ENCODE results near the gene SLC13A3. TPM values are rescaled to one million over a fixed set of nuclear protein-coding genes. Genes with fewer than 3 reads are reported as not detected.

SLC13A3 gene
- total and polyA plus RNA-seq, 4 donors, result 1.5 to 10.7 (median 8.3) TPM

GRCh38 chr20:46660487-46660886, 9.2 kb upstream of the SLC13A3 start:
- Histone ChIP-seq H3K27me3 (ENCODE audit: control insufficient read depth in 4 of 4, insufficient read depth in 4 of 4, low read length in 3 of 4) (no peaks in the 10 kb centered on the region), H3K4me1 (ENCODE audit: control insufficient read depth in 4 of 4, insufficient read depth in 4 of 4, low read length in 3 of 4) (no peaks in the 10 kb centered on the region), H3K4me3 (ENCODE audit: low read depth in 1 of 3, low read length in 3 of 3) (no peak overlapping the region), H3K27ac (ENCODE audit: low read depth in 1 of 2, low read length in 2 of 2) (no peak overlapping the region), H3K9me3 (ENCODE audit: control insufficient read depth in 4 of 4, low read length in 3 of 4) (no peaks in the 10 kb centered on the region), H3K9ac (ENCODE audit: low read depth in 1 of 2, low read length in 2 of 2) (no peak overlapping the region), H3K36me3 (ENCODE audit: control insufficient read depth in 4 of 4, insufficient read depth in 3 of 4, low read depth in 1 of 4, low read length in 3 of 4) (no peaks in the 10 kb centered on the region)
- DNase-seq (ENCODE audit: low spot score), result no peak
- WGBS, result 87% methylated on average over 4 of the region's 4 CpGs
- TF ChIP-seq TAF1 (conservative IDR thresholded peaks at IDR 0.05) (no peak), CTCF (IDR thresholded peaks at IDR 0.05; ENCODE audit: low read depth, low read length, missing input control) (no peak), MAX (IDR thresholded peaks at IDR 0.05) (no peak), HNF4A (conservative IDR thresholded peaks at IDR 0.05) (no peak), JUND (IDR thresholded peaks at IDR 0.05) (no peak), RAD21 (IDR thresholded peaks at IDR 0.05) (no peak), ZBTB33 (IDR thresholded peaks at IDR 0.05) (no peak), EGR1 (IDR thresholded peaks at IDR 0.05; ENCODE audit: low read depth in 2 of 2) (no peak), FOXA1 (IDR thresholded peaks at IDR 0.05) (no peak), HNF4G (IDR thresholded peaks at IDR 0.05) (no peak), ATF3 (IDR thresholded peaks at IDR 0.05) (no peak), GABPA (IDR thresholded peaks at IDR 0.05 in 1 of 2, conservative IDR thresholded peaks at IDR 0.05 in 1 of 2) (no peak), SP1 (IDR thresholded peaks at IDR 0.05) (no peak), RXRA (IDR thresholded peaks at IDR 0.05) (no peak)

- H3K36me3 ChIP-seq (ENCODE audit: control insufficient read depth in 4 of 4, insufficient read depth in 3 of 4, low read depth in 1 of 4, low read length in 3 of 4), result no peaks in the 10 kb centered on the region
- TF ChIP-seq MAX (IDR thresholded peaks at IDR 0.05), result no peak
- no peak for TF ChIP-seq ATF3 (IDR thresholded peaks at IDR 0.05)
- no peak for TF ChIP-seq EGR1 (IDR thresholded peaks at IDR 0.05; ENCODE audit: low read depth in 2 of 2)
- no peak for TF ChIP-seq ZBTB33 (IDR thresholded peaks at IDR 0.05)
- no peak for TF ChIP-seq FOXA2 (IDR thresholded peaks at IDR 0.05)
- TF ChIP-seq YY1 (IDR thresholded peaks at IDR 0.05), result no peak
- TF ChIP-seq RXRA (IDR thresholded peaks at IDR 0.05), result no peak
- TF ChIP-seq JUND (IDR thresholded peaks at IDR 0.05), result no peak
- TF ChIP-seq NR2F2 (IDR thresholded peaks at IDR 0.05), result no peak
- no peak for TF ChIP-seq GABPA (IDR thresholded peaks at IDR 0.05 in 1 of 2, conservative IDR thresholded peaks at IDR 0.05 in 1 of 2)
- 87% methylated on average over 7 of the region's 7 CpGs for WGBS
Observed at GRCh38 chr20:46657618-46658017, 6.4 kb upstream of the SLC13A3 start.

More at GRCh38 chr20:46657618-46658017, 6.4 kb upstream of the SLC13A3 start:
- no peak overlapping the region for H3K27ac ChIP-seq (ENCODE audit: low read depth in 1 of 2, low read length in 2 of 2)
- H3K9me3 ChIP-seq (ENCODE audit: control insufficient read depth in 4 of 4, low read length in 3 of 4), result no peaks in the 10 kb centered on the region
- H3K27me3 ChIP-seq (ENCODE audit: control insufficient read depth in 4 of 4, insufficient read depth in 4 of 4, low read length in 3 of 4), result no peaks in the 10 kb centered on the region
- DNase-seq (ENCODE audit: low spot score), result no peak
- no peak overlapping the region for H3K9ac ChIP-seq (ENCODE audit: low read depth in 1 of 2, low read length in 2 of 2)
- no peak overlapping the region for H3K4me3 ChIP-seq (ENCODE audit: low read depth in 1 of 3, low read length in 3 of 3)
- no peaks in the 10 kb centered on the region for H3K4me1 ChIP-seq (ENCODE audit: control insufficient read depth in 4 of 4, insufficient read depth in 4 of 4, low read length in 3 of 4)

Measured in liver (tissue), 9 donors.